H1 (cell line): ENCODE results near the gene IGFALS. TPM values are rescaled to one million over a fixed set of nuclear protein-coding genes. Genes with fewer than 3 reads are reported as not detected.
A peak's percentile ranks its signal among the peaks of the same experiment; 100 is the strongest.

Experiments
- ASH2L ChIP-seq: fragments of 200-600, 300-600 bp; sonication (generic); IDR thresholded peaks from one replicate; pipeline ENCODE4 v1.7.1; 2017; ENCODE audit warnings: low read length
- BCL11A ChIP-seq, 2 experiments: IDR thresholded peaks; one replicate each; pipeline ENCODE4 v1.6.1; 2011; ENCODE audit warnings: low read depth in 2 of 2, low read length in 2 of 2, mild to moderate bottlenecking in 2 of 2
- BRCA1 ChIP-seq: IDR thresholded peaks from 2 replicates; pipeline ENCODE4 v1.6.1; 2012; ENCODE audit warnings: low read depth, low read length, improper control_type of control experiment
- CBX5 ChIP-seq: fragments of 300-800, 300-1000 bp; sonication (generic); IDR thresholded peaks from 2 replicates; pipeline ENCODE4 v1.7.1; 2016; ENCODE audit warnings: antibody characterized with exemption, low read length, low read depth
- CTCF ChIP-seq, 3 experiments: IDR thresholded peaks; 1 replicate in 2 of 3; 2 replicates in 1 of 3; pipeline versions ENCODE4 v1.5.1 to v1.6.1; 2011; ENCODE audit warnings: low read length in 3 of 3, mild to moderate bottlenecking in 3 of 3, inconsistent platforms in 2 of 3, low read depth in 1 of 3, moderate library complexity in 1 of 3; ENCODE audit not compliant: insufficient read depth in 1 of 3; ENCODE audit errors: control extremely low read depth in 1 of 3
- EGR1 ChIP-seq: IDR thresholded peaks from 2 replicates; pipeline ENCODE4 v1.6.1; 2011; ENCODE audit warnings: low read depth, low read length, borderline replicate concordance
- GABPA ChIP-seq: IDR thresholded peaks from 2 replicates; pipeline ENCODE4 v1.6.1; 2011; ENCODE audit warnings: mild to moderate bottlenecking, low read length, moderate library complexity, borderline replicate concordance; ENCODE audit not compliant: insufficient read depth
- JUN ChIP-seq: IDR thresholded peaks from 2 replicates; pipeline ENCODE4 v1.6.1; 2011; ENCODE audit warnings: low read depth, mild to moderate bottlenecking, improper control_type of control experiment, low read length
- KDM1A ChIP-seq: fragments of 200-600, 300-600 bp; sonication (generic); IDR thresholded peaks from 2 replicates; pipeline ENCODE4 v1.7.1; 2016; ENCODE audit warnings: mild to moderate bottlenecking, low read length, borderline replicate concordance
- MAFK ChIP-seq: IDR thresholded peaks from 2 replicates; pipeline ENCODE4 v1.6.1; 2012; ENCODE audit warnings: low read depth, mild to moderate bottlenecking, improper control_type of control experiment, low read length
- MAX ChIP-seq: IDR thresholded peaks from 2 replicates; pipeline ENCODE4 v1.6.1; 2012; ENCODE audit warnings: inconsistent platforms
- NRF1 ChIP-seq: IDR thresholded peaks from 2 replicates; pipeline ENCODE4 v1.6.1; 2011; ENCODE audit warnings: mild to moderate bottlenecking, low read depth, low read length, improper control_type of control experiment
- POLR2A ChIP-seq, 2 experiments: IDR thresholded peaks; 1 replicate in 1 of 2; 2 replicates in 1 of 2; pipeline ENCODE4 v1.6.1; 2011; ENCODE audit warnings: low read depth in 2 of 2, low read length in 2 of 2, mild to moderate bottlenecking in 2 of 2; ENCODE audit errors: control extremely low read depth in 1 of 2
- POLR2AphosphoS5 ChIP-seq: IDR thresholded peaks from 2 replicates; pipeline ENCODE4 v1.6.1; 2011; ENCODE audit warnings: low read depth, low read length
- RBBP5 ChIP-seq: IDR thresholded peaks from 2 replicates; pipeline ENCODE4 v1.7.1; 2012; ENCODE audit warnings: low read depth, mild to moderate bottlenecking, inconsistent platforms, low read length, moderate library complexity, borderline replicate concordance
- RFX5 ChIP-seq: IDR thresholded peaks from 2 replicates; pipeline ENCODE4 v1.6.1; 2011; ENCODE audit warnings: low read depth, low read length, improper control_type of control experiment, borderline replicate concordance
- SIN3A ChIP-seq, 2 experiments: IDR thresholded peaks in 1 of 2; conservative IDR thresholded peaks in 1 of 2; 2 replicates each; pipeline ENCODE4 v1.6.1; 2011 to 2012; ENCODE audit warnings: low read length in 2 of 2, improper control_type of control experiment in 1 of 2, low read depth in 1 of 2, mild to moderate bottlenecking in 1 of 2
- SIX5 ChIP-seq: IDR thresholded peaks from 2 replicates; pipeline ENCODE4 v1.6.1; 2011; ENCODE audit warnings: mild to moderate bottlenecking, low read depth, low read length
- SP4 ChIP-seq: IDR thresholded peaks from 2 replicates; pipeline ENCODE4 v1.6.1; 2012; ENCODE audit warnings: low read length, inconsistent platforms
- TAF1 ChIP-seq: IDR thresholded peaks from 2 replicates; pipeline ENCODE4 v1.6.1; 2011; ENCODE audit warnings: mild to moderate bottlenecking, low read depth, low read length
- USF2 ChIP-seq: IDR thresholded peaks from 2 replicates; pipeline ENCODE4 v1.6.1; 2011; ENCODE audit warnings: low read length, improper control_type of control experiment
- polyA plus RNA-seq, 7 experiments: library from polyadenylated mRNA; depleted of rRNA in 3 of 7; stranded (reverse) in 5 of 7; unstranded in 2 of 7; fragments of >200 nt in 5 of 7; fragments of 200-250 nt in 2 of 7; gene quantifications; 1 replicate in 5 of 7; 2 replicates in 1 of 7; 4 replicates in 1 of 7; pipeline versions ENCODE4 v1.2.1 to v1.2.3, GENCODE V29; 2011 to 2013; ENCODE audit warnings: missing spikeins in 2 of 7, mixed read lengths in 2 of 7
- total RNA-seq: library from RNA; stranded (reverse); fragmentation: NEBNext Ultra II Directional; extraction: Animal tissue kit (Norgen Biotek cat#: 25700); gene quantifications from 2 replicates; pipeline ENCODE4 v1.2.1, GENCODE V29; 2021

IGFALS gene
- total and polyA plus RNA-seq, 2 of the 8 experiments (the other 6 are each of a cell fraction or from before 2014, with no cell fraction given) = not detected

- TF ChIP-seq SIX5 (no peak), POLR2A (IDR thresholded peaks at IDR 0.05; ENCODE audit: control extremely low read depth in 1 of 2, low read depth in 2 of 2, low read length in 2 of 2) (peak in 1 of 2 experiments; percentile 73; a peak in 1 of 3 replicates), POLR2AphosphoS5 (peak; percentile 94), RFX5 (peak; percentile 17; the same call in 1 of the 2 replicates), BRCA1 (no peak), KDM1A (peak; percentile 50; the same call in 1 of the 2 replicates), CBX5 (no peak), RBBP5 (peak; percentile 67), USF2 (peak; percentile 99), GABPA (no peak; the same call in 1 of the 2 replicates), SP4 (peak; percentile 98), CTCF (IDR thresholded peaks at IDR 0.05; ENCODE audit: control extremely low read depth in 1 of 3, insufficient read depth in 1 of 3, low read depth in 1 of 3, low read length in 3 of 3) (no peak), ASH2L (peak; percentile 81), BCL11A (IDR thresholded peaks at IDR 0.05; ENCODE audit: low read depth in 2 of 2, low read length in 2 of 2) (no peak), MAX (peak; percentile 96), SIN3A (conservative IDR thresholded peaks at IDR 0.05 in 1 of 2, IDR thresholded peaks at IDR 0.05 in 1 of 2; ENCODE audit: low read depth in 1 of 2, low read length in 2 of 2) (peak; percentile 95 to 98), NRF1 (no peak), MAFK (no peak), JUN (no peak), EGR1 (peak; percentile 61), TAF1 (peak; percentile 85)
Observed at GRCh38 chr16:1826691-1827573, 33.4 kb upstream of the IGFALS start, which contains the start of the genes FAHD1 and HAGH (continued).
